HG02588 (cell line): ENCODE measurements around the gene MICALL2.

Source experiments
- ATAC-seq: cut with Tn5 transposase; IDR thresholded peaks from one replicate; pipeline ENCODE4 v1.9.1; 2021; ENCODE audit warnings: mild to moderate bottlenecking, moderate library complexity; ENCODE audit not compliant: unreplicated experiment

Gene MICALL2

DNA sequence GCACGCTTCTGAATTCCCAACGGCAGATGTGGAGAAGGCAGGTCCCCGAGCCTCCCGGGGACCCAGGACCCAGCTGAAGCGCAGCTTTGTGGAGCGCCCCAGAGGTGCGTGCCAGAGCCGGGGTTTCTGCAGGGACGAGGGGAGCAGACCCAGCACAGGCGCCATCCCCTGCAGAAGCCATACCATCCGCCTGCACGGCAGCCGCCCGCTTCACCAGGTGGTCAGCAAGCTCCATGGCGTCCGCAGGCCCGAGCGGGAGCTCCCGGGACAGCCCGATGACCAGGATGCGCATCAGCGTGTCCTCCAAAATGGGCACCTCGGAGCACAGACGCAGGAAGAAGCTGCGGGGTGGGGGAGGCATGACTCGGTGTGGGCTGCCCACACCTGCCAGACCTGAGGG is 34.3 kb upstream of the MICALL2 start:
- ATAC-seq = no peak

DNA sequence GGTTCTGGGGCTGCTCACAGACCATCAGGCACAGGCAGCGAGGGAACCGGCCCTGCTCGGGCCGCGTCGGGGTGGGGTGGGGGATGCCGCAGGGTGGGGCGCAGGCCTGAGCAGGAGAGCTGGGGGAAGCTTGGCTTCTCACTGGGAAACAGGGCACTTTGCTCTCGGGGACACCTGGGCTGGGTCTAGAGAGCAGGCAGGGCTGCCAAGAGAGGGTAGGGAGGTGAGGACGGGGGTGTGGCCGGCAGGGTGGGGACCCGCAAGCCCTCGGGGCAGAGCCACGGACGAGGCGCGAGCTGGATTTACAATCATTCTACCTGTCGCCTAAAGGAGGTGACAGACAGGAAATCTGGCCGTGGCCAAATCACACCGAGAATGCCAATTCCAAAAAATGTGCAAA is 33.9 kb upstream of the MICALL2 start:
- no peak for ATAC-seq

DNA sequence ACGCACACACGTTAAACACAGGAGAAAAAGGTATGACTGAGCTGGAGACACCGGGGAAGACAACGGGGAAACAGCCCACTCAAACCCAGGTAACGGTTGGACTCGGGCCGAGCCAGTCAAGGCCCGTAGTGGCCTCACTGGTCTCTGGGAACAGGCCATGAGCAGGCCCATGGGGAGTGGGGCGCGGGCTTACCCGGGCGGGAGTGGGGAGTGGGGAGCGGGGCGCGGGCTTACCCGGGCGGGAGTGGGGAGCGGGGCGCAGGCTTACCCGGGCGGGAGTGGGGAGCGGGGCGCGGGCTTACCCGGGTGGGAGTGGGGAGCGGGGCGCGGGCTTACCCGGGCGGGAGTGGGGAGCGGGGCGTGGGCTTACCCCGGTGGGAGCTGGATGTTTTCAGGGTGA is 33.4 kb upstream of the MICALL2 start:
- no peak for ATAC-seq

GRCh38 chr7:1492221-1492620 is 33.0 kb upstream of the MICALL2 start:
- ATAC-seq = no peak

DNA sequence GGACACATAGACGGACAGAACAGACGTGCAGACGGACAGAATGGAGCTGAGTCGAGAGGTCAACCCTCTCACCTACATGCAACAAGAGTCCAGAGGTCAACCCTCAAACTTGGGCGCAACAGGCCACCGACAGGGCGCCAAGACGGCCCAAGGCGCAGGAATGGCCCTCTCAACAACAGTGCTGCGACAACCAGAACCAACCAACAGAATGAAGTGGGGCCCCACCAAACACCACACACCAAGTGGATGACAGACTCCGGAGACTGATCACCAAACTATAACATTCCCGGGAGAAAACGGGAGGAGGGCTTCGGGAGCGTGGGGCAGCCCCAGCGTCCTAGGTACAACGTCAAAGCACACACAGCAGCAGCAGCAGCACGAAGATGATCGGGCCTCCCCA is 31.6 kb upstream of the MICALL2 start:
- ATAC-seq = no peak

DNA sequence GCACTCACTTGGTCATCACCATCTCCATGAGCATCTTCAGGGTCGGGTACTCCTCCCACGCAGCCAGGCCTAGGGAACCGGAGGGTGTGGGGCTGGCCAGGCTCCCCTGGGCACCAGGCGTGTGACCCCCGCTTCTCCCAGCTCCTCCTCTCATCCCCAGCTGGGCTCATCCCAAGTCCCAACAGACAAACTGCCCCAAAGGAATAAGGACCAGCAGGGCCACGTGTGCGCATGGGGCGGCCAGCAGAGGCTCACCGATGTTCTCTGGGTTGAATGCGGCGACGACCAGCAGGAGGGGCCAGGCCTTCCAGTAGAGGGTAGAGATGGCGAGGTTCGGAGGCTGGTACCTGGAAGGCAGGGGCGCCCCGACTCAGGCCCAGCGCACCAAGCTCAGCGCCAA is 30.1 kb upstream of the MICALL2 start:
- no peak for ATAC-seq

GRCh38 chr7:1488016-1488415 is 28.7 kb upstream of the MICALL2 start:
- no peak for ATAC-seq

DNA sequence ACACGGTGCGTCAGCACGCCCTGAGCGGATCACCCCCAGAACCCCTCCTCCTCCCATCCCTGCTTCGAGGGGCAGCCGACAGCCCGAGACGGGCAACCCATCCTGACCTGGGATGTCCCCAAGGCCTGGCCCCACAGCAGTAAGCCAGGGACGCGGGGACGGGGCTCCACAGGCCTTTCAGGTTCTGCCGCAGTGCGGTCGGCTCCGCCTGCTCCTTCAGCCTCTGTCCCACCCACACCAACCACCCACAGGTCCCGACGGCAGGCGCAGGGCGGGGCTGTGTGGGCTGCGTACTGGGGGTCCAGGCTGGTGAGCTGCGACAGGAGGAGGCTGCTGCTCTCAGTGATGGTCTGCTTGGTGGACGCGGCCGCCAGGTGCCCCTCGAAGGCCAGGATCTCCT is 28.2 kb upstream of the MICALL2 start:
- no peak for ATAC-seq

GRCh38 chr7:1486571-1486970 is 27.3 kb upstream of the MICALL2 start:
- no peak for ATAC-seq

DNA sequence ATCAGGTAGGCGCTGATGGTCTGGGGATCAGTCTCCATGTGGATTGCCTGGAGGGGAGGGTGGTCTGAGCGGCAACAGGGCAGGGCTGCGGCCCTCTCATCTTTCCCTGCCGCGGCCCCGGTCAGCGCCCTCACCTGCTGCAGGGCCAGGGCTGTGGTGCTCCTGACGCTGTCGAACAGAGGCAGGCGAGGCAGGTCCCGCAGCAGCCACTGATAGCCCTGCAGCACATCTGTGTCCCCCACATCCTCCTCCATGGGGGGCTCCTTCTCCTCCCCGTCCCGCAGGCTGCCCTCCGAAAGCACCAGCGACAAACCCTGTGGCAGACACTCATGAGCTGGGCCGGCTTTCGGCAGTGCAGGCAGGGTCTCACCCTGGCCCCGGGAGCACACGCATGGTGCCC is 25.9 kb upstream of the MICALL2 start:
- no peak for ATAC-seq

DNA sequence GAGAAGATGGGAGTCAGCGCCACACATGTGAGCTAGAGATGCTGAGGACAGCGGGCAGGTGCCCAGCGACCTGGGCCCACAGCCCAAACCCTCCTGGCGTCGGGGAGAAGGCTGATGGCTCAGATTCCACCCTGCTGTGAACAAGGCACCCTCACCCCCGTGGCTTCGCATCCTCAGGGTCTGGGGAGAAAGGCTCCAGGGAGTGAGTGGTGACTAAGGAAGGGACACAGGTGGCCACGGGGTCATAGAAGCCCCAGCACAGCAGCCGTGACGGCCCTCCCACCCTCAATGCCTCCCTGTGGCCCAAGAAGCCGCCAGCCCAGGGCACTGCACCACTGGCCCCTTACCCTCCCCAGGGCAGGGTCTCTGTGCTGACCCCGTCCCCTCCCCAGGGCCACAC is 25.3 kb upstream of the MICALL2 start:
- no peak for ATAC-seq

DNA sequence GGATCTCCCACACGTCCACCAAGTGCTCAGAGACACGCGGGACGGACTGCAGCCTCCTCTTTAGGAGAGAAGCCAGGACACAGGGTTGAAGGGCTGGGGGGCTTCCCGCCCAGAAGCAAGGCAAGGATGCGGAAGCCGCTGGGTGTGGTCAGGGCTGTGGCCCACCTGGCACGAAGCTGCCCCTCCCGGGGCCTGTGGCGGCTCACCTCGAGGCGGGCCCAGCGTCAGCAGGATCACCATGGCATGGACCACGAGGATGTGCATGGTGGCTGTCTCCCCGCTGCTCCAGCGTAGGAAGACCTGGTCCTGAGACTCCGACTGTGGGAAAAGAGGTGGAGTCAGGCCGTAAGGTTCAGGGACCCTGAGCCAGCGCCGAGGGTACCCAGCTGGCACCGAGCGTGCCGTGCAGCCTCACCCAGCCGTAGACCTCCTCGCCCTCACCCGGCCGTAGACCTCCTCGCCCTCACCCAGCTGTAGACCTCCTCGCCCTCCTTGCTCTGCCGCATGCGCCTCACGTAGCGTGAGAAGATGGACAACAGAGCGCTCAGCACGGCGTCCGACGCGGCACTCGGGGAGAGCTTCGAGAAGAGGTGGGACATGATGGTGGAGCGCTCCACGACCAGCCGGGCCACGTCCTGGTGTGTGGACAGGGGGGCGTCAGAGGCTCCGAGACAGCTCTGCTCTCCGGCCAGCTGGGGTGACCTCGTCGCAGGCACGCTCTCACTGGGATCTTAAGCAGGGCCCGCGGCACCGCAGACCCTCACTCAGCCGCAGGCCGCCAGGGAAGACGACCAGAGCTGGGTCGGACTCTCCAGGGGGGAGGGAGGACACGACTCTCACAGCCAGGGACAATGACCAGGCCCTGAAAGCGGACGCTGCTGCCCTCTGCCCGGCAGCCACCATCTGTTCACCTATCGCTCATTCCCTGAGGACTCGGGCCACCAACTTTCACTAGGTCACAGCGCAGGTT is 24.6 kb upstream of the MICALL2 start:
- no peak for ATAC-seq

DNA sequence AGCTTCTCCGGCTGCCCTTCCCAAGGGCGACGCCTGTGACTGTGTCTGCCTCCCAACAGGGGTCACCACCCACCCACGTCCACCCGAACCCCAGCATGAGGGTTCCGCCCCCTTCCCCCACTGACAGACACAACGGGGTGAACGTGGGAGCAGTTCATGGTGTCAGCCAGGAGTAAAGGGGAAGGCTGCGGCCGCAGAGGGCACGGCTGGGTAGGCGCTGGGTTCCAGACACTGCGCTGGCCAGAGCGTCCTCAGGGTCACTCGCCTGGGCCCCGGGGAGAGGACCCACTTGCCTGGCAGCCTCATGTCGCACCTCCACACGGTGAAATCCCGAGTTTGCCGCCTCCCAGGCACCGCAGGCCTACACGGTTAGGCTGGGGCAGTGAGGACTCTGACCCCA is 23.8 kb upstream of the MICALL2 start:
- no peak for ATAC-seq

DNA sequence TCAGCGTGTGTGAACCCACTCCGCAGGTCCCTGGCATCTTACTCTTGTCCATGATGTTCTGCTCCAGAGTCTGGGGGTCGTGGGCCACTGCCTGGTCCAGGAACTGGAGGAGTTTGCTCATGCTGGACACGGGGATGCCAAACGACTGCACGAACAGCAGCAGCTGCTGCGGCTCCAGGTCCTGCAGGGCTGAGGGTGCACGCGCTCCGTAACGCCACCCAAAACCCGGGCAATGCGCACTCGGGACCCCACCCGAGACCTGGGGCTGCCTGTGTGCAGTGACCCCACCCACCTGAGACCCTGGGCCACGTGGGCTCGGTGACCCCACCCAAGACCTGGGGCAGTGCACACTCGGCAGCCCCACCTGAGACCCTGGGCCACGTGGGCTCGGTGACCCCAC is 22.0 kb upstream of the MICALL2 start:
- ATAC-seq = no peak

DNA sequence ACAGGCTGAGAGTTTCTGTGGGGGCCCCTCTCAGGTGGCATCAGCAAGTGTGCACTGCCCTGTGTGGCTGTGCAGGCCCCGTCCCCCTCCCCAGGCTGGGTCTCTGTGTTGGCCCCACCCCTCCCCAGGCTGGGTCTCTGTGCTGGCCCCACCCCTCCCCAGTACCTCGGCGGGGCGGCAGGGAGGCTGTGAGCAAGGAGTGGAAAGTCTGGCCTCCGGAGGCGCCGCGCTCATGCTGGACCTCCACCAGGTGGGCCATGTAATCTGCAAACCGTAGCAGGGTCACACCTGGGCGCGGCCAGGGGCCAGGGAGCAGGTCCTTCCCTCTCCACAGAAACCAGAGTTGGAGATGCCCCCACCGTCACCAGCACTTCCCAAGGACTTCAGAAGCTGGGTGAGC is 21.4 kb upstream of the MICALL2 start:
- no peak for ATAC-seq

DNA sequence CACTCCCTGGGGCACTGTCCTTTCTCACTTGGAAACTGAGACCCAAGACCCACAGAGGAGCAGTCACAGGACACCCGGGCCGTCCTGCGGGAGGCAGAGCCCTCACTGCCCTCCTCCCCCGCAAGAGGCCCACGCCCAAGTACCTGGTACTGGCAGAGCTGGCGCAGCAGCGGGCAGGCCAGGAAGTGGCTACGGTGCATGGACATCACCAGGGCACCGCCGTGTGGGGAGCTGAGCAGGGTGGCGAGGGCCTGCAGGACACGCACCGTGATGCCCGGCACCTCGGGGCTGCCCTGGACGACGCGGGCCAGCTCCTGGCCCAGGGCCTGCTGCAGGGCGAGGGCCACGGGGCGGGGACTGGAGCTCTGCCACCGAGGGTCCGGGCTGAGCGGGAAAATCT is 20.0 kb upstream of the MICALL2 start:
- no peak for ATAC-seq

DNA sequence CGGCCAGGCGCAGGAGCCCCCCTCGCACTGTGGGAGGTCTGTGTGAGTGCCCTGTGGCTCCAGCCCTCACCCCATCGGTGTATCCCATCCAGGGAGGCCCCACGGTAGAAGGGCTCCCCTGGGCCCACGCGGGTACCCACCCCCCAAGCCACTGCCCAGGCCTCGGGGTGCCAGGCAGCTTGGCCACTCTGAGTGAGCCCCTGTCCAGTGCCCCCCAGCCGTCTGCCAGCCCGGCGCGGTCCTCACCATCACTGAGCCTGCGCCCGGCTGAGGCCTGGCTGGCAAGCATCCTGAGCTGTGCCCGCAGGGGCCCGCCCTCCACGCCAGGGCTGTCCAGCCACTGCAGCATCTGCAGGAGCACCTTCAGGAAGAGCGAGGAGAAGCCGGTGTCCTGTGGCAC is 19.2 kb upstream of the MICALL2 start:
- no peak for ATAC-seq

GRCh38 chr7:1476859-1477258 is 17.6 kb upstream of the MICALL2 start:
- no peak for ATAC-seq

GRCh38 chr7:1475991-1476390 is 16.7 kb upstream of the MICALL2 start:
- ATAC-seq = no peak

DNA sequence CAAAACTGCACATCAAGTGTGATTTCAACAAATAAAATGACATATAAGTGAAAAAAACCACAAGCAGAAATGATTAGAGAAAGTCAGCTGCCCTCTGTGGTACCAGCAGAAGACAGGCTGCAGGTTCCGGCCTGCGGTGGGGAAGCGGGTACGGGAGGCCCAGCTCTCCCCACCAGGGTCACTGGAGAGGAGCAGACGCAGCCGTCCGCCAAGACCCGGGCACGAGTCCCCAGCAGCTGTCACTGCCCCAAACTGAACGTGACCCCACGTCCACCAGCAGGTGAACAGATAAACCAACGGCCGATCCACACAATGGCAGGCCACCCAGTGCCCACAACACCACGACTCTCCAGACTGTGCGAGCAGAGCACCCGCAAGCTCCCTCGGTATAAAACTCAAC is 16.1 kb upstream of the MICALL2 start:
- ATAC-seq = no peak

DNA sequence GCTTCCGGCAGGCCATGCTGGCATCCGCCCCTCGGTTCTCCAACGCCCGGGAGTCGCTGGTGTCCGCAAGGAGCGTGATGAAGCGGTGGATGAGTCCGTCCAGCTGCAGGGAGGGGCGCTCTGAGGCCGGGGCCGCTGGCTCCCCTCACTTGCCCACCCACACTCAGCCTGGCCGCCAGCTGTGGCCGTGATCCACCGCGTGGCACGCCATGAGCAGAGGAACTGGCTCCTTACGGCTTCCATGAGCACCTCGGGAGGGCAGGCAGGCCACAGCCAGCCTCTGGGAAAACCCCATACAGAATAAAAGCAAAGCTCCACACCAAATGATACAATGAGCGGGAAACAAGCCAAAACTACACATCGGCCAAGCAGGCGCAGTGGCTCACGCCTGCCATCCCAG is 15.5 kb upstream of the MICALL2 start:
- ATAC-seq = no peak

DNA sequence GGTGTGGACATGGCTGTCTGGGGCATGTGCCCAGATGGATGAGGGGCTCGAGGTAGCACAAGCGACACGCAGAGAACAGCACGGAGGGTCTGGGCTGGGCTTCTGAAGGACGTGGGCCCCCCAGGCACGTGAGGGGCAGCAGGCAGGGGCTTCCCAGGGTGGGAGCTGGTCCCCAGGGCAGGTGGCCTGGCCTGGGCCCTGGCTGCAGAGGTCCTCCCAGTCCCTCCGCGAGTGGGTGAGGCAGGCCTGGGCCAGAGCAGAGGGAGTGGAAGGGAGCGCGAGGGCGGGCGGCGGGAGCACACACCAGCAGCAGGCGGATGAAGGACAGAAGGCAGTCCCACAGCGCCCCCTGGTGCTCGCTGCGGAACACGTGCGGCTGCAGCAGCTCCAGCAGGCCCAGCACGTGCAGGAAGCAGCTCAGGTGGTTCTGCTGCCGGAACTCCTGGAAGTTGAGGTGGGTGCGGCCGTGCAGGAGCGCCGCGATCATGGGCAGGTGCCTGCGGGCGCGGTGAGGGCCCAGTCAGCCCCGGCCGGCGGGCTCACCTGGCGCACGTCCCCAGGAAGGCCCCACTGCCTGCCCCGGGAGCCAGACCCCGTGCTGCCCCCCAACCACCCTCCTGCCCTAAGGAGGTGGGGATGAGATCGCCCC is 14.7 kb upstream of the MICALL2 start:
- no peak for ATAC-seq
